Stomach (tissue), 9 donors: ENCODE results near the gene CCDC158. TPM values are rescaled to one million over a fixed set of nuclear protein-coding genes. Genes with fewer than 3 reads are reported as not detected.
A peak's percentile ranks its signal among the peaks of the same experiment; 100 is the strongest.

ENCODE experiments used
- DNase-seq, 2 donors: peaks; one replicate each; pipeline versions ENCODE4 v3.0.0 to v3.0.0-alpha.2; 2013 to 2019
- H3K27ac ChIP-seq, 5 donors: fragments of 200-600 bp in 4 of 5; sonication (generic) in 4 of 5; one replicate each; pipeline ENCODE4 v1.5.1; 2013 to 2019; ENCODE audit warnings: mild to moderate bottlenecking in 1 of 5, moderate library complexity in 1 of 5
- H3K27me3 ChIP-seq, 3 donors: fragments of 200-600 bp; sonication (generic); one replicate each; pipeline ENCODE4 v1.5.1; 2017 to 2019; ENCODE audit warnings: mixed run types in 1 of 3
- H3K36me3 ChIP-seq, 4 donors: fragments of 200-600 bp; sonication (generic); 1 replicate in 3 of 4; 2 replicates in 1 of 4; pipeline ENCODE4 v1.5.1; 2016 to 2019
- H3K4me1 ChIP-seq, 4 donors: fragments of 200-600 bp; sonication (generic); one replicate each; pipeline ENCODE4 v1.5.1; 2016 to 2019
- H3K4me3 ChIP-seq, 4 donors: fragments of 200-600 bp; sonication (generic) in 3 of 4; one replicate each; pipeline ENCODE4 v1.5.1; 2016 to 2019; ENCODE audit warnings: mild to moderate bottlenecking in 1 of 4
- H3K9me3 ChIP-seq, 4 donors: fragments of 200-600 bp; sonication (generic); one replicate each; pipeline ENCODE4 v1.5.1; 2016 to 2019
- CTCF ChIP-seq, 7 experiments: fragments of 450-650 bp in 4 of 7; fragments of 200-600 bp in 3 of 7; sonication (generic) in 3 of 7; IDR thresholded peaks; one replicate each; pipeline ENCODE4 v1.5.1; 2016 to 2019; ENCODE audit warnings: antibody characterized with exemption in 7 of 7, control low read depth in 2 of 7, mild to moderate bottlenecking in 1 of 7
- EP300 ChIP-seq: sonication (generic); formaldehyde crosslinking; IDR thresholded peaks from one replicate; pipeline ENCODE4 v1.6.1; 2017; ENCODE audit warnings: antibody characterized with exemption
- POLR2A ChIP-seq, 4 donors: fragments of 450-650 bp; IDR thresholded peaks; one replicate each; pipeline ENCODE4 v1.6.1; 2016; ENCODE audit warnings: antibody characterized with exemption in 4 of 4, control low read depth in 2 of 4, mild to moderate bottlenecking in 1 of 4, moderate library complexity in 1 of 4
- POLR2AphosphoS5 ChIP-seq, 3 donors: sonication (generic); formaldehyde crosslinking; IDR thresholded peaks; one replicate each; pipeline ENCODE4 v1.6.1; 2016; ENCODE audit warnings: antibody characterized with exemption in 3 of 3
- WGBS, 5 donors: extraction: QIAGEN DNeasy Blood & Tissue Kit in 3 of 5; methylation state at CpG; one replicate each; pipeline versions ENCODE4 v1.1.5 to v1.1.7; 2013 to 2018; 5-methylcytosine and 5-hydroxymethylcytosine counted together
- intact Hi-C: fragments of 100-400 bp; cut with DNase I; formaldehyde crosslinking; loops from one replicate; pipeline ENCODE4 v1.15.1; 2023; ENCODE audit warnings: low total_unique reads
- polyA plus RNA-seq, 3 donors: library from polyadenylated mRNA; stranded (reverse); fragments of 200-250 nt; gene quantifications; one replicate each; pipeline ENCODE4 v1.2.3, GENCODE V29; 2013
- total RNA-seq, 5 donors: library from RNA; depleted of rRNA; stranded (reverse); fragments of >200 nt; gene quantifications; one replicate each; pipeline versions ENCODE4 v1.1.0 to v1.2.3, GENCODE V29; 2014 to 2016
- donor health status: healthy with polysubstance abuse.
- donor health status: Bipolar disorder and iron deficiency.
- donor health status: healthy.

The CCDC158 gene
- total and polyA plus RNA-seq, 8 donors = 0.73 TPM; not detected in 7

- 76 to 83% (median 81%) methylated on average over 4 of the region's 4 CpGs for WGBS, 5 donors
- DNase-seq = no peak
- intact Hi-C loops = no loop called here
- Histone ChIP-seq H3K9me3 (peaks cover 0 to 2% (median under 1%) of the 10 kb centered on the region in 4 donors), H3K27ac (no peak overlapping the region), H3K27me3 (no peaks in the 10 kb centered on the region), H3K4me3 (no peak overlapping the region), H3K36me3 (peaks cover 0 to 18% (median 16%) of the 10 kb centered on the region in 4 donors), H3K4me1 (peaks cover 18 to 39% (median 24%) of the 10 kb centered on the region in 4 donors)
- TF ChIP-seq CTCF (IDR thresholded peaks at IDR 0.05) (no peak), EP300 (no peak), POLR2AphosphoS5 (IDR thresholded peaks at IDR 0.05) (no peak), POLR2A (IDR thresholded peaks at IDR 0.05) (no peak)
Observed at GRCh38 chr4:76310683-76311082, 110.3 kb downstream of the CCDC158 start.

DNA sequence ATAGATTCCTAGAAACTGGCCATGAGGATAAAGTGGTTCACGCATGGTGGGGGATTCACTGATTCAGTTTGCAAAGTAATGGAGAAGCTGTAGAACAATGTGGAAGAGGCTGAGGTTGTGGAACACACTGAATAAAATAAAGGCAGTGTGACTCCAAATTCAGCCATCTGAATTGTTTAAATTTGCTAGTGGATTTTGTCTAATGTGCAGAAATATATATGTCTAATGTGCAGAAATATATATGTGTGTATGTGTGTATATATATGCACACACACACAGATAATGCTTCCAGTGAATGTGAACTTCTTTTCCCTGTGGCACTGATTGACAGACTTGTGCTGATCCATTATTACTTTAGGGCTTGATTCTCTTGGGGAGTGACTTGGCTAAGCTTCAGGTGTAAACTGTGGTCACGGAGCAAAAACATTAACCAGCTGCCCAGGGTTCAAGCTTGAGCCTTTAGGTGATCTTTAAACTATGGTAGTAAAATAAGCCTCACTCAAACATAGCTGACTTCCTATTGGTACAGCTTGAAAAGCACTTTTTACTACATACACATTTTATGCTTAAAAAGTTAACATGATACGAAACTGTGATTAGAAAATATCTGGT, 110.9 kb downstream of the CCDC158 start:
- Histone ChIP-seq H3K27ac (no peak overlapping the region), H3K36me3 (peaks cover 0 to 18% (median 16%) of the 10 kb centered on the region in 4 donors), H3K9me3 (no peaks in the 10 kb centered on the region), H3K4me1 (peaks cover 24 to 45% (median 29%) of the 10 kb centered on the region in 4 donors), H3K27me3 (no peaks in the 10 kb centered on the region), H3K4me3 (no peak overlapping the region)
- intact Hi-C loops = loop anchor here (10.0 kb wide), 1 partner anchor 135 kb away; no protein-coding TSS in a partner anchor
- DNase-seq = no peak
- TF ChIP-seq EP300 = no peak
- TF ChIP-seq POLR2AphosphoS5 (IDR thresholded peaks at IDR 0.05) = no peak
- no peak for TF ChIP-seq POLR2A (IDR thresholded peaks at IDR 0.05)
- no peak for TF ChIP-seq CTCF (IDR thresholded peaks at IDR 0.05)
- 74 to 76% (median 76%) methylated on average over 3 of the region's 3 CpGs for WGBS, 5 donors

- Histone ChIP-seq H3K9me3 (no peaks in the 10 kb centered on the region), H3K36me3 (peaks cover 0 to 18% (median 16%) of the 10 kb centered on the region in 4 donors), H3K27me3 (no peaks in the 10 kb centered on the region), H3K4me3 (no peak overlapping the region), H3K4me1 (peaks cover 24 to 56% (median 30%) of the 10 kb centered on the region in 4 donors), H3K27ac (peak overlapping the region in 1 of 5 donors; percentile 32)
- intact Hi-C loops = loop anchor here (10.0 kb wide), 1 partner anchor 134 kb away; no protein-coding TSS in a partner anchor
- DNase-seq = peak; percentile 49 to 91
- no peak for TF ChIP-seq EP300
- TF ChIP-seq POLR2AphosphoS5 (IDR thresholded peaks at IDR 0.05) = peak in 1 of 3 donors; percentile 24
- no peak for TF ChIP-seq CTCF (IDR thresholded peaks at IDR 0.05)
- 26 to 54% (median 41%) methylated on average over 6 of the region's 6 CpGs for WGBS, 5 donors
Observed at GRCh38 chr4:76308548-76308947, 112.4 kb downstream of the CCDC158 start.

DNA sequence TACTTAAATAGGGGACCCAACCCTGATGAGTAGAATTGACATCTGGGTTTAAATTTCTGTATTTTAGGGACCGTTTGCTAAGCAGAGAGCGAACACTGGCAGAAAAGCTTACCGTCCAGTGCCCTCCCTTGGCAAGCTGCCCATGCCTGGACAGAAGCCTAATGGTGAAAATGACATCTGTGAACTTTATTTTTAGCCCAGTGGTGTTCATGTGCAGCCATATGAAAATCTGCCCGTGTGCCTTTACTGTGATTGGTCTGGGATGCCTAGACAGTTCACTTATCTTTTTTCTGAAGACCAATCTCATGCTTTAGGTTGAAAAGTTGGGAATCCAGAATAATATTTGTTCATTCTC, 113.3 kb downstream of the CCDC158 start:
- 31 to 53% (median 45%) methylated on average over 4 of the region's 4 CpGs for WGBS, 5 donors
- H3K4me3 ChIP-seq = peak overlapping the region; percentile 73 to 89 (median 82)
- H3K27ac ChIP-seq = peak overlapping the region in 4 of 5 donors; percentile 85 to 92 (median 88)
- H3K4me1 ChIP-seq = peaks cover 24 to 59% (median 30%) of the 10 kb centered on the region in 4 donors
- no peaks in the 10 kb centered on the region for H3K9me3 ChIP-seq
- TF ChIP-seq POLR2AphosphoS5 (IDR thresholded peaks at IDR 0.05) = no peak
- TF ChIP-seq EP300 = no peak
- TF ChIP-seq CTCF (IDR thresholded peaks at IDR 0.05) = no peak
- TF ChIP-seq POLR2A (IDR thresholded peaks at IDR 0.05) = no peak
- H3K36me3 ChIP-seq = peaks cover 0 to 18% (median 16%) of the 10 kb centered on the region in 4 donors
- intact Hi-C loops = loop anchor here (10.0 kb wide), 1 partner anchor 133 kb away; no protein-coding TSS in a partner anchor
- no peaks in the 10 kb centered on the region for H3K27me3 ChIP-seq
- DNase-seq = peak; percentile 33 to 40
